GM21447 (cell line): Measurements from ENCODE around the gene ACTR3C.

Source experiments
- ATAC-seq: cut with Tn5 transposase; IDR thresholded peaks from one replicate; pipeline ENCODE4 v1.9.1; 2021; ENCODE audit not compliant: unreplicated experiment

Gene ACTR3C

DNA sequence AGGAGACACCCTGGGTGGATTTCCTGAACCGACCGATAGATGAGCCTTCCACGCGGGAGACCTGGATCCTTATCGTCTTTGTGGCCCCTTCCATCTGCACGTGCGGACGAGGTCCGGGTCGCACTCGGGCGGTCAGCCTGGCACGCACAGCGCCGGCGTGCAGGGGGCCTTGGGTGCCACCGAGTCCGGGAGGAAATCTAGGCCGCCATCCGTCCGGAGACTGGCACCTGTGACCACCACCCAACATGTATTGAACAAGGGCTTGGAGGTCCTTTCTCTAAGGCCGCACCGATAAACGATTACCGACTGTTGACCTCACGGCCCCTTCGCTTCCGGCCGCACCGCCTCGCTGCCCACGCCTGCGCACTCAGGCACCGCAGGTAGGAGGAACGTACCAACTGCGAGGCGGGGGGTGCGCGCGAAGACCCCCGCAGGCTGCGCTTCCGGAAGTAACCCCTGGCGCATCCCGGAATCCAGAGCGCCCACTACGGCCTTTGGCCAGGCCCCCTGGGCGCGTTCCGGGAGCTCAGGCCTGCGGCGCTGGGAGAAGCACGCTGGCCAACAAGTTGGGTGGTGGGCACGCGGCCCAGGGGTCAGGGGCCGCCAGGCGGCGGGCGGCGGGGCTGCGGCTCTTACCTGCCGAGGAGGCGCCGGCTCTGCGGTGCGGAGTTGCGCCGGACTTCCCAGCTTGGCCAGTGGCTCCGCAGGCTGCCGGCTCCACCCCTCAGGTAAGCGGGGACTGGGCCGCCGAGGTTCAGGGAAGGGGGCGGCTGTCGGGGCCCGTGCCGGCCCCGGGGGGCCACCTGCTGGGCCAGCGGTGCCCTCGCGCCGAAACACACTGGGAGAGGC, at the start of gene ACTR3C, which contains the start of gene LRRC61:
TSS of gene ACTR3C (minus strand) at position 713 of the 849 bp plus-strand sequence. CDS start 28,249 bp downstream, outside the sequence.
TSS of gene LRRC61 (plus strand) at position 523 of the 849 bp plus-strand sequence. CDS start 13,507 bp downstream, outside the sequence.
- peak; percentile 65 for ATAC-seq

DNA sequence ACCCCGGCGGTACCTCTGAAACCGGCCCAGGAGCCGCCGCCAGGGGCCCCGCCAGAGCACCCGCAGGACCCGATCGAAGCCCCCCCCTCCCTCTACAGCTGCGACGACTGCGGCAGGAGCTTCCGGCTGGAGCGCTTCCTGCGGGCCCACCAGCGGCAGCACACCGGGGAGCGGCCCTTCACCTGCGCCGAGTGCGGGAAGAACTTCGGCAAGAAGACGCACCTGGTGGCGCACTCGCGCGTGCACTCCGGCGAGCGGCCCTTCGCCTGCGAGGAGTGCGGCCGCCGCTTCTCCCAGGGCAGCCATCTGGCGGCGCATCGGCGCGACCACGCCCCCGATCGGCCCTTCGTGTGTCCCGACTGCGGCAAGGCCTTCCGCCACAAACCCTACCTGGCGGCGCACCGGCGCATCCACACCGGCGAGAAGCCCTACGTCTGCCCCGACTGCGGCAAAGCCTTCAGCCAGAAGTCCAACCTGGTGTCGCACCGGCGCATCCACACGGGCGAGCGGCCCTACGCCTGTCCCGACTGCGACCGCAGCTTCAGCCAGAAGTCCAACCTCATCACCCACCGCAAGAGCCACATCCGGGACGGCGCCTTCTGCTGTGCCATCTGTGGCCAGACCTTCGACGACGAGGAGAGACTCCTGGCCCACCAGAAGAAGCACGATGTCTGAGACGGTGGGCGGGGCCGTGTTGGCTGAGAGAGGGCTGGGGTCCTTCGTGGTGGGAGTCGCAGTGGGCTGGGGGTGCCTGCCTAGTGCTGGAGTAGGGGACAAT, 49.1 kb upstream of the ACTR3C start:
- ATAC-seq = no peak

DNA sequence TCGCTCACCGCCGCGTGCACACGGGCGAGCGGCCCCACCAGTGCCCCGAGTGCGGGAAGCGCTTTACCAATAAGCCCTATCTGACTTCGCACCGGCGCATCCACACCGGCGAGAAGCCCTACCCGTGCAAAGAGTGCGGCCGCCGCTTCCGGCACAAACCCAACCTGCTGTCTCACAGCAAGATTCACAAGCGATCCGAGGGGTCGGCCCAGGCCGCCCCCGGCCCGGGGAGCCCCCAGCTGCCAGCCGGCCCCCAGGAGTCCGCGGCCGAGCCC, 48.6 kb upstream of the ACTR3C start:
- ATAC-seq = no peak

DNA sequence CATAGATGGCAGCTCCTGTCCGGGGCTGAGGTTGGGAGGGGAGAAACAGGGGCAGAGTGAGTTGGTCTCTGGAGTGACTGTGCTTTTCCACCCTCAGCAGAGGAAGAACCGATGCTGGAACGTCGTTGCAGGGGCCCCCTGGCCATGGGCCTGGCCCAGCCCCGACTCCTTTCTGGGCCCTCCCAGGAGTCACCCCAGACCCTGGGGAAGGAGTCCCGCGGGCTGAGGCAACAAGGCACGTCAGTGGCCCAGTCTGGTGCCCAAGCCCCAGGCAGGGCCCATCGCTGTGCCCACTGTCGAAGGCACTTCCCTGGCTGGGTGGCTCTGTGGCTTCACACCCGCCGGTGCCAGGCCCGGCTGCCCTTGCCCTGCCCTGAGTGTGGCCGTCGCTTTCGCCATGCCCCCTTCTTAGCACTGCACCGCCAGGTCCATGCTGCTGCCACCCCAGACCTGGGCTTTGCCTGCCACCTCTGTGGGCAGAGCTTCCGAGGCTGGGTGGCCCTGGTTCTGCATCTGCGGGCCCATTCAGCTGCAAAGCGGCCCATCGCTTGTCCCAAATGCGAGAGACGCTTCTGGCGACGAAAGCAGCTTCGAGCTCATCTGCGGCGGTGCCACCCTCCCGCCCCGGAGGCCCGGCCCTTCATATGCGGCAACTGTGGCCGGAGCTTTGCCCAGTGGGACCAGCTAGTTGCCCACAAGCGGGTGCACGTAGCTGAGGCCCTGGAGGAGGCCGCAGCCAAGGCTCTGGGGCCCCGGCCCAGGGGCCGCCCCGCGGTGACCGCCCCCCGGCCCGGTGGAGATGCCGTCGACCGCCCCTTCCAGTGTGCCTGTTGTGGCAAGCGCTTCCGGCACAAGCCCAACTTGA, 48.0 kb upstream of the ACTR3C start:
- no peak for ATAC-seq

DNA sequence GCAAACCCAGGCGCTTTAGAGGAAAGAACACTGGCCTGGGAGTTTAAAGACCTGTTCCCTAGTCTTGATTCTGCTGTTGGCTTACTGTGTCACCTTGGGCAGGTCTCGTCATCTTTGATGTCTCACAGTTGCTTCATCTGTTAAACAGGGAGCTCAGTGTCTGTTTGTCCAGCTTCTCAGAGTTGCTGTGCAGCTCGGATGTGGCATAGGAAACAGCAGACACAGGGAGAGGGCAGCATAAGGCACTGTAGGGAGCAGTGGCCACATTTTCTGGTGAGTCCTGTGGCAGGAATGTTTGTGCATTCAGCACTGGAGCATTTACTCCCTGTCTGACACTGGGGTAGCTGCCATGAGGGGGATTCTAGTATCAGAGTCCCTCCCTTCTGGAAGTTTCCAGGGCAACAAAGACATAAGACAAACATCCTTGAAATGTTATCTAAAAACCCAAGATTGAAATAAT, 47.3 kb upstream of the ACTR3C start:
- no peak for ATAC-seq

DNA sequence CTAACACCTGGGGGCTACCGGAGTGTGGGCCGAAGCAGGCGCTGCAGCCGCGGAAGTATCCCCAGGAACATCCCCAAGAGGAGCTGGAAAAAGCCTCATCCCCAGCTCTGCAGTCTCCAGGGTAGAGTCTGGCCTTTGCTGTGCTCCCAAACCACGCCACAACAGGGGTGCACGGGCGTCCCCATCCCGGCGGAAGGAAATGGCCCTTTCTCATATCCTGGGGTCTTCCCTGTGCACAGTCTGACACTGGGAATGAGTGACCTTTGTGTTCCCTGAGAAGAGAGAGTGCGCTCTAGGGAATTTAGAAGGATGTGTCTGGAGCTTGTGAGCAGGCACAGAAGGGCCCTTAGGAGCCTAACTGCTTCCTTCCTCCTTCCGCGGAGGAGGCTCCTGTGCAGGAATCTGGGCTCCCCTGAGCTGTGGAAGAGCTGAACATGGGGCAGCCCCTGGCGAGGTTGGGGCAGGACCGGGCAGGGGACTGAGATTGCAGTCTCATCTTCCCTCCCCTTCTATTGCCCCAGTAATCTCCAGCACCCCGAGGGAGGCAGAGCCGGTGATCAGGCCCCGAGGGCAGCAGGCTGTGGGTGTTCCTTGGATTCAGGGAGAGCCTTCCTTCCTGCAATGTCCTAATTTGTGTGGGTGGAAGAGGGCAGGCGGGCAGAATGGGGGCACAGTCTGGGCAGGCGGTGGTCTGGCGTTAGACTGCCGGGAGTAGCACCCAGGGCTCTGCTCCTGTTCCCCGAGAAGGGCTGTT, 46.6 kb upstream of the ACTR3C start:
- peak; percentile 0 for ATAC-seq

DNA sequence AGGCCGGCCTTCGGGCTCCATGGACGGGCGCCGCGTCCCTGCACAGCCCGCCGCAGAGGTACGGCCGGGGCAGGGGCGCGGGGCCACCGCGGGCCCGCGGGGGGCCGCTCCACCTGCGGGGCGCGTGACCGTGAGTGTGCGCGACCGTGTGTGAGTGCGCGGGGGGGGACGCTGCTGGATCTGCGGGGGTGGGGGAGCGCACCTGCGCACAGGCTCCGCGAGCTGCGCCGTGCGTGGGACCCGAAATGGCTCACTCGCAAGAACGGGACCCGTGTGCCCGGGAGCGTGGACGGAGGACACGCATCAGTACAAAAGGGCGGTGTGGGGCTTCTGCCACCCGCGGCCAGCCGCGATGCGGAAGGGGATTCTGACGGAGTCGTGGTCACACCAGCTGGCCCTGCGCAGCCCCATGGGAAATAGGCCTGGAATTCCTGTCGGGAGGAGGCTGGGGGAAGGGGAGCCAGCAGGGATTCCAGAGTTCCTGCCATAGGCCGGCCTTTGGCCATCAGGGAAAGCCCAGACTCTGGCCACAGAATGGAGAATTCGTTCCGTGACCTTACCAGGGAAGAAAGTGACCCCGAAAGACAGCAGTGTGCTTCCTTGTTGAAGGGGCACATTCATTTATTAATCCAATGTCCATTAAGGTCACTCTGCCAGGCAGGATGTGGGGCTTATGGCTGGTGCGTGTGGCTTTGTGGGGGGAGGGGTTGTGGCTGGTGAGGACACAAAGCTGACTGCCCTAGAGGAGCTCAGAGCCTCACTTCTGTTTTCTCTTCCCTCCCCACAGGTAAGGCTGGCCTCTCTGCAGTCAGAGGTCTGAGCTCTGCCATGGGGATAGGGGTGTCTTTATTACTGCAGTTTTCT, 45.8 kb upstream of the ACTR3C start:
- ATAC-seq = peak; percentile 41

DNA sequence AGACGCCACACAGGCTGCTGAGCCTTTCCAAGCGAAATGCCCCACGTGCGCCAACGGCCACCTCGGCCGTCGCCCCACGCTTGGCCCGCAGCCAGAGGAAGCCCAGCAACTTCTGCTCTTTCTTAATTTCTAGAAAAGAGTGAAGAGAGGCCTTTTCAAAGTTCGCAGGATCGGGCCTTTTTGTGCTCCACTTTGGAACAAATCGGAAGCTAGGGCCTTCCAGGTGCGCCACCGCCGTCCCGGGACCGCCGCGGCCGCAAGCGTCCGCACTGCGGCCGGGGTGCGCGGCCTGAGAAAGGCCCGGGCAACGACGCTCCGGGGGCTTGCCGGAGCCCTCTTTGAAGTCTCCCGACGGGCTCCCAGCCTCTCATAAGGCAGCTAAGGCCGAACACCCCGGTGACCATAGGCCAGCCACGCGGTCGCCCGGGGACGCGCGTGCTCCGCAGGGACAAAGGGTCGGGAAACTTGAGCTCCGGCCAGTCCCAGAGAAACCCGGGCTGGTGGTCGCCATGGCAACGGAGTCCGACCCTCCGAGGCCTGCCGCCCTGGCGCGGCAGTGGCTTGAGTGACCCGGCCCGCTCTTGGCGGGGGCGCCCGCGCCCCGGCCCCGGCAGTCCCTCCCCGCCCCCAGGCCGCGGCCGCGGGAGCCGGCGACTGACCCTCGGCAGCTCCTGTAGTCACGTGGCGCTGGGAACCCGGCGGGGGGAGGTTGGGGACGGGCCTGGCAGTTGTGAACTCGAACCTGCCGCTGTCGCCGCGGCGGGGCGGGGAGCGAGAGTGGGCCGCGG, 44.9 kb upstream of the ACTR3C start, which contains the start of gene REPIN1:
TSS of gene REPIN1 (plus strand) at position 727 of the 788 bp plus-strand sequence. CDS start 890 bp downstream, outside the sequence.
- ATAC-seq = peak; percentile 39

DNA sequence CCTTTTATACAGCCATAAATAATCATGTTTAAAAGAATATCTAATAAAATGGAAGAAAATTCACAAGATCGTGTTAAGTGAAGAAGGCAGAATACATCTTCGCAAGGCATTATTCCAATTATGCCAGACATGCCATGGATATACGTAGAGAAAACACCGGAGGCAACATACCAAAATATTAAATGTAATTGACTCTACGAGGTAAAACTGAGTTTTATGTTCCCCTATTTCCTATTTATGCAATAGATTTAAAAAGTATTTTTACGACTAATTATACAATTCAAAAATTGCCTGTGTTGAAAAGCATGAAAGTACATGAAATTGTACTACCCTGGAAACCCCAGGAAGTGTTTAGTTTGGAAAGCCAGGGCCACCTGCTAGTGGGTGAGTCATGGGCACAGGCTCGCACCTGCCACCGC, 44.3 kb upstream of the ACTR3C start:
- no peak for ATAC-seq

DNA sequence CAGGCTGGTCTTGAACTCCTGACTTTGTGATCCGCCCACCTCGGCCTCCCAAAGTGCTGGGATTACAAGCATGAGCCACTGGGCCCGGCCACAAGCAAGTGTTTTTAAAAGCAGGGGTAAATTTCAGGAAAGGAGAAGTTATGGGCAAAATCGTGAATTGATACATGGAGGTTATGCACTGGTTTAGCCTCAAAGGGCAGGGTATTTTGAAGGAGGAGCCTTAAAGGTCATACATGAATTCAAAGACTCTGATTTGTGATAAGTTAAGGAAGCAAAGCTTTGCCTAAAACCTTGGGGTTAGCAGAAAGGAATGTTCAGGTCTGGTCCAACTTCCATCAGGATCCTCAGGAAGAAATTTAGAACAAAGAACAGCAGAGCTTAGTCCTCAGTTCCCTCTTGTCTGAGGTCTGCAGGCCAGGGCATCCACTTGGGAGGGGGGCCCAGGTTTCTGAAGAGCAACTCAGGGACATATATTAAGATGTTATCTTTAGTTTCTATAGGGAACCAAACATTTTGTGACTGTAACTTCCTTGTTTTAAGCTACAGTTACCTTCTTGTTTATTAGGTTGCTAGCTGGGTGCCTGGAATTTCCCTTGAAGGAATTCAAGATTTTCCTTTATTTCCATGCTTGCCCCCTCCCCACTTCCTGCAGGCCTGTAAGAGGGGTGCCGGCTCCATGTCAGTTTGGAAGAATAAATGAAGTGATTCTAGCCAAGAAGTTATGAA, 42.5 kb upstream of the ACTR3C start:
- ATAC-seq = no peak

DNA sequence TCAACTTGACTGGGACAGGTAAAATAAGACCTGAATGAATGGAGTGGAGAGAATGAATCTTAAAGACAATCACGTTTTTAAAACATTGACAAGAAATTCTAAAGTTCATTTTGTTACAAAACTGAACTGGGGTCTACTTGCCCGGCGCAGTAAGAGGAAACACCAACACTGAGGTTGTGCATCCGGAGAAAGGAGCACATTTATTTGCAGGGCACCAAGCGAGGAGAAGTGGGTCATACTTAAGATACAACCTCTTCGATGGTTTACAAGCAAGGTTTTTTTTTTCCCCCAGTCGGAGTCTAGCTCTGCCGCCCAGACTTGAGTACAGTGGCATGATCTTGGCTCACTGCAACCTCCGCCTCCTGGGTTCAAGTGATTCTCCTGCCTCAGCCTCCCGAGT, 41.8 kb upstream of the ACTR3C start:
- no peak for ATAC-seq

DNA sequence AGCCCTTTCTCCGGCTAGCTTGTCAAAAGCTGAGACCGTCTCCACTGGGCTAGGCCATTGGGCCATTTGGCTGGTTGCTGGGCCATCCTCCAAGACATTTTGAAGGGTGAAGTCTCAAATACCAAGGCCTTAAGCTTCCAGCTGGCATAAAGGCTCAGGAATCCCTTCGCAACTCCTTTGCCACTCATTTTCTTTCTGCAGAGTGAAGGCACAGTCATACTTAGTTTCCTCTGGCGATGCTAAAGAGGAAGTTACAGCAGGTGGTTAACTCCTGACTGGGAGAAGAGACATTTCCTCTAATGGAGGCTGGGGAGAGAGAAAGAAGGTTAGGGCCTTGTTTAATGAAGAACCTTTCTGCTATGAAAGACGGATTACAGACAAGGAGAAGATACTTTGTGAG, 40.5 kb upstream of the ACTR3C start:
- peak; percentile 41 for ATAC-seq

DNA sequence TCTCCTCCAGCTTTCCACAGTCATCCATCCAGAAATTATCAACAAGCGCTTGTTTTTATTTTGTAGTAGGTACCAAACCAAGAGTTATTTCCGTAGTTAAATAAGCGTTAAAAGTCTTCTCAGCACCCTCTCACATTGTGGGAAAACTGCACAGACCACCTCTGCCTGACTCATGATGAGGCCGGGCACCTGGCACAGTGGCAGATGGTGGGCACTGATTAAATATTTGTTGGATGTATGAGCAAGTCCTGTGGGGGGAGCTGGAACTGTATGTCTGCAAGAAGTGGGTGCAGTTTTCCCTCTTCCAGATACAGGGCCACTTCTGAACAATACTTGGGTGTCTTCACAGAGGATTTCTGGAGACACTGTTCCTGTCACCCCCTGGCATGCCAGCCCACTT, 40.0 kb upstream of the ACTR3C start:
- ATAC-seq = no peak

DNA sequence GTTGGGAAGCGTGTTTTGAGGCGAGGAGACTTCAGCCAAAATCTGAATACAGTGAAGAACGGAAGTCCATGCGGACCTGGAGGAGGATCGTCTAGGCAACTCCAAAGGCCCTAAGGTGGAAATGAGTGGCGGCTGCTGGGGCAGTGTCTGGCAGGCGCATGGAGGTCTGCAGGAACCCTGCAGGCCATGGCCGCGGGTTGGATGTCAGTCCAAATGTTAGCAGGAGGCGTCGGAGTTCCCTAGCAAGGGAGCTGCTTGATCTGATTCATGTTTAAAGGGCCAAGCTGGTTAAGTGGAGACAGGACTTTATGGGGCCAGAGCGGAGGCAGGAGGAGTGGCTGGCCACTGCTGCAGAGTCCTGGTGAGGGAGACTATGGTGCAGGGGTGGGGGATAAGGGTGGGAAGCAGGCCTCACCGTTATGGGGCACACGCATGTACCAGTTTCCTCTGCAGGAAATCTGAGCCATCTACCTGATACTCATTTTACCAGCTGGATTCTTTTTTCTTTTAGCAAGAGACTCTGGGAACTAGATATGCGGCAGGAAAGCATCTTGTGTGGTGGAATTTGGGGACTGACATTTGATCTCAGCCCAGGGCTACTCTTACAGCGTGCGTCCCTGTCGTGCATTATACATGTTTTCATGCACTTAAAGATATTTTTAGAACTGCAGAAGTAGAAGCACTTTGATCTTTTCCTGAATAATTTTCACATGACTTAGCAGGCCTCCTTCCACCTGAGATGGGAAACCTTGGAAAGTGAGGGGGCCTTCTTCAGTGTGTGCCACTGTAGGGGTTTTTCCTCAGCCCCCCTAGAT, 38.7 kb upstream of the ACTR3C start:
- ATAC-seq = no peak

DNA sequence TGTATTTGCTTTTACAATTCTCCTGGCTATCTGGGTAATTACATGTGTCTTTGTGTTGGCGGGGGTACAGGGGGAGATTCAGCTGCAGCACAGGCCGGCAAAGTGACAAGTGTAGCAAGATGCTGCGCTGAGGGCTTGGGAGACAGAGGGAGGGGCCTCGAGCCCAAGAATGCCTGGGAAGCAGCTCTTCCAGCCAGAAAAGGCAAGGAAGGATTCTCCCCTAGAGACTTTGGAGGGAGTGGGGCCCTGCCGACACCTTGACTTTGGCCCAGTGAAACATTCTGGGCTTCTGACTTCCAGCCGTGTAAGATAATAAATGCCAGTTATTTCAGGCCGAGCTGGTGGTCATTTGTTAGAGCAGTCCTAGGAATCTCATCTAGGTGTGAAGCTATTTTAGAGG, 38.1 kb upstream of the ACTR3C start:
- no peak for ATAC-seq

DNA sequence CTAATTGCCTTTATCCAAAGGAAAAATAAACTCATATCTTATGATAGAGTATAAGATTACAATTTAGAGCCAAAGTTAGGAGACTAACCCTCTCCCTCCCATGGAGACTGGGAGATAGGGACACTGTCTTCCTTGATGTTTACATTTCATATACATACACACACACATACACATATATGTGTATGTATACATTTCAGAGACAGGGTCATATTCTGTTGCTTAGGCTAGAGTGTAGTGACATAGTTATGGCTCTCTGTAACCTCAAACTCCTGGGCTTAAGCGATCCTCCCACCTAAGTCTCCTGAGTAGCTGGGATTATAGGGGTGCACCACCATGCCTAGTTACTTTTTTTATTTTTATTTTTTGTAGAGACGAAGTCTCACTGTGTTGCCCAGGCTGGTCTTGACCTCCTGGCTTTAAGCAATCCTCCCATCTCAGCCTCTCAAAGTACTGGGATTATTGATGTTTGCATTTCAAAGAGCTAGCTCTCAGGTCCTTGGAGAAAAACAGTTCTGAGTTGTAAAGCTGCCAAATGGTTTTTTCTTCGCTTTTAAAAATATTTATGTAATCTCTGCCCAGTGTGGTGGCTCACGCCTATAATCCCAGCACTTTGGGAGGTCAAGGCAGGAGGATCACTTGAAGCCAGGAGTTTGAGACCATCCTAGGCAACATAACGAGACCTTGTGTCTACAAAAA, 37.2 kb upstream of the ACTR3C start:
- ATAC-seq = no peak
